Measurements from ENCODE around the gene SEC24D. TPM values are rescaled to one million over a fixed set of nuclear protein-coding genes. Genes with fewer than 3 reads are reported as not detected.

The SEC24D gene
- total RNA-seq, 2 donors from 2014 or later: 36.4 to 45.7 TPM

GRCh38 chr4:118774321-118774720, 61.6 kb downstream of the SEC24D start:
- Mint-ChIP-seq H3K36me3 (no peaks in the 10 kb centered on the region), H3K27ac (no peak overlapping the region), H3K9me3 (no peaks in the 10 kb centered on the region)
- DNase-seq (ENCODE audit: low spot score in 2 of 2) (no peak), ATAC-seq (no peak)

- DNase-seq (ENCODE audit: low spot score in 2 of 2) (no peak), ATAC-seq (no peak)
- H3K27ac Mint-ChIP-seq: no peak overlapping the region
- H3K36me3 Mint-ChIP-seq: no peaks in the 10 kb centered on the region
- H3K9me3 Mint-ChIP-seq: no peaks in the 10 kb centered on the region
These were observed 62.5 kb downstream of the SEC24D start for GRCh38 chr4:118773429-118773792.

GRCh38 chr4:118772767-118773428, 63.0 kb downstream of the SEC24D start:
- ATAC-seq (no peak), DNase-seq (ENCODE audit: low spot score in 2 of 2) (no peak)
- Mint-ChIP-seq H3K9me3 (no peaks in the 10 kb centered on the region), H3K27ac (no peak overlapping the region), H3K36me3 (no peaks in the 10 kb centered on the region)

GRCh38 chr4:118772081-118772766, 63.7 kb downstream of the SEC24D start:
- DNase-seq (ENCODE audit: low spot score in 2 of 2): no peak
- ATAC-seq: peak; percentile 68 to 69
- Mint-ChIP-seq H3K9me3 (no peaks in the 10 kb centered on the region), H3K27ac (no peak overlapping the region), H3K36me3 (no peaks in the 10 kb centered on the region)

- no peaks in the 10 kb centered on the region for H3K36me3 Mint-ChIP-seq
- no peak for ATAC-seq
- H3K9me3 Mint-ChIP-seq: no peaks in the 10 kb centered on the region
These were observed 65.2 kb downstream of the SEC24D start for GRCh38 chr4:118770741-118771187.

DNA sequence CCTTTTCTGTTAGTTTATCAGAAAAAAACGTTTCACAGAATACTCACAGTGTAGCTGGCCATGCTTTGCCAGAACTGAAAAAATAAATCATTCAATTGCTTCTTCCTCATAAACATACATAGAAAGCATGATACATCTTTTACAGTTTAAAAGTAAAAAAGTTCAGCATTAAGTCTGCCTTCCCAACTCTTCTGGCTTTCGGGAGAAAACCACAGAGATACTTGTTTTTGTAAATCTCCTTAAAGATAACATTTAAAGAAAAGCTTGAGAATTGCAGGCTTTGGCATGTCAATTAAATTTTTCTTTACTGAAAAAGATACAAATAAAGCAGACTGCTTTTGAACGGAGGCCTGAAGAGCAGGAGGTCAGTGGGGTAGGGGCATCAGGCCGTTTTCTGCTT, 66.8 kb downstream of the SEC24D start:
- Mint-ChIP-seq H3K27ac (no peak overlapping the region), H3K36me3 (peaks cover 0 to 1% of the 10 kb centered on the region in 2 donors), H3K9me3 (no peaks in the 10 kb centered on the region)
- DNase-seq (ENCODE audit: low spot score in 2 of 2) (no peak), ATAC-seq (no peak)

More at GRCh38 chr4:118770741-118771187, 65.2 kb downstream of the SEC24D start:
- H3K27ac Mint-ChIP-seq: no peak overlapping the region
- DNase-seq (ENCODE audit: low spot score in 2 of 2): no peak

DNA sequence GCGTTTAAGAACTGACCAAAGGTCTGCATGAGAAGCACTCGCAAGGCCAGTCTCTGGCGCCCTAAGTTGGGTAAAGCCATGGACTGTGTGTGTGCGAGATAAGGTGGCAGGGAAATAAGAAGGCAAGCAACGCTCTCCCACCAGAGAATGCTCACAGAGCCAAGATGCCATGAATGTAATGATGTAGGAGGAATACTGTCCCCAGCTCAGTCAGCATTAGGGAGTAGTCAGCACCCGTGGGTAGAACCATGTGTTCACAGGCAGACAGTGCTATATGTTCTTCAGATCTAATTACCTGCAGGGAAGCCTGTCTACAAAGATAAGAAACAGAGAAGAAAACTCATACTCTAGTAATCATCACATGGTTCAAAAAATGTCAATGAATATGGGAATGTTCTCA, 68.8 kb downstream of the SEC24D start:
- ATAC-seq (no peak), DNase-seq (ENCODE audit: low spot score in 2 of 2) (no peak)
- Mint-ChIP-seq H3K36me3 (peaks cover 0 to 9% of the 10 kb centered on the region in 2 donors), H3K9me3 (no peaks in the 10 kb centered on the region), H3K27ac (no peak overlapping the region)

- ATAC-seq (no peak), DNase-seq (ENCODE audit: low spot score in 2 of 2) (no peak)
- Mint-ChIP-seq H3K27ac (no peak overlapping the region), H3K36me3 (peaks cover 0 to 13% of the 10 kb centered on the region in 2 donors), H3K9me3 (no peaks in the 10 kb centered on the region)
These were observed 70.5 kb downstream of the SEC24D start for GRCh38 chr4:118765399-118765798.

GRCh38 chr4:118762730-118763477, 73.0 kb downstream of the SEC24D start:
- Mint-ChIP-seq H3K9me3 (no peaks in the 10 kb centered on the region), H3K27ac (no peak overlapping the region), H3K36me3 (peaks cover 0 to 13% of the 10 kb centered on the region in 2 donors)
- no peak for DNase-seq (ENCODE audit: low spot score in 2 of 2)
- ATAC-seq: no peak

GRCh38 chr4:118762155-118762554, 73.8 kb downstream of the SEC24D start:
- Mint-ChIP-seq H3K36me3 (peaks cover 0 to 13% of the 10 kb centered on the region in 2 donors), H3K27ac (no peak overlapping the region), H3K9me3 (no peaks in the 10 kb centered on the region)
- ATAC-seq (no peak), DNase-seq (ENCODE audit: low spot score in 2 of 2) (no peak)

- Mint-ChIP-seq H3K36me3 (peaks cover 0 to 13% of the 10 kb centered on the region in 2 donors), H3K9me3 (no peaks in the 10 kb centered on the region), H3K27ac (no peak overlapping the region)
- ATAC-seq (no peak), DNase-seq (ENCODE audit: low spot score in 2 of 2) (no peak)
These were observed 74.4 kb downstream of the SEC24D start for GRCh38 chr4:118761397-118762016.

DNA sequence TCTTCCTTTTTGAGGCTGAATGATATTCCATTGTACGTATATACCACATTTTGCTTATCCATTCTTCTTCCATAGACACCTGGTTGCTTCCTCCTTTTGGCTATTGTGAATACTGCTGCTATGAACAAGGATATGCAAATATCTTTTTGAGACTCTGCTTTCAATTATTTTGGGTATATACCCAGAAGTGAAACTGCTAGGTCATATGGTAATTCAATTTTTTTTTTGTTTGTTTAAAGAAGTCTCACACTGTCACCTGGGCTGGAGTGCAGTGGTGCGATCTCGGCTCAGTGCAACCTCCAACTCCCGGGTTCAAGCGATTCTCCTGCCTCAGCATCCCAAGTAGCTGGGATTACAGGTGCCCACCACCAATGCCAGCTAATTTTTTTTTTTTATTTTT, 75.4 kb downstream of the SEC24D start:
- ATAC-seq: no peak
- no peak for DNase-seq (ENCODE audit: low spot score in 2 of 2)
- no peaks in the 10 kb centered on the region for H3K9me3 Mint-ChIP-seq
- H3K27ac Mint-ChIP-seq: no peak overlapping the region
- H3K36me3 Mint-ChIP-seq: peaks cover 0 to 13% of the 10 kb centered on the region in 2 donors

GRCh38 chr4:118760092-118760491, 75.8 kb downstream of the SEC24D start:
- DNase-seq (ENCODE audit: low spot score in 2 of 2) (no peak), ATAC-seq (no peak)
- peaks cover 0 to 13% of the 10 kb centered on the region in 2 donors for H3K36me3 Mint-ChIP-seq
- no peaks in the 10 kb centered on the region for H3K9me3 Mint-ChIP-seq
- H3K27ac Mint-ChIP-seq: no peak overlapping the region

GRCh38 chr4:118759481-118759880, 76.4 kb downstream of the SEC24D start:
- H3K9me3 Mint-ChIP-seq: no peaks in the 10 kb centered on the region
- H3K36me3 Mint-ChIP-seq: peaks cover 0 to 13% of the 10 kb centered on the region in 2 donors
- ATAC-seq: no peak
- DNase-seq (ENCODE audit: low spot score in 2 of 2): no peak
- no peak overlapping the region for H3K27ac Mint-ChIP-seq

DNA sequence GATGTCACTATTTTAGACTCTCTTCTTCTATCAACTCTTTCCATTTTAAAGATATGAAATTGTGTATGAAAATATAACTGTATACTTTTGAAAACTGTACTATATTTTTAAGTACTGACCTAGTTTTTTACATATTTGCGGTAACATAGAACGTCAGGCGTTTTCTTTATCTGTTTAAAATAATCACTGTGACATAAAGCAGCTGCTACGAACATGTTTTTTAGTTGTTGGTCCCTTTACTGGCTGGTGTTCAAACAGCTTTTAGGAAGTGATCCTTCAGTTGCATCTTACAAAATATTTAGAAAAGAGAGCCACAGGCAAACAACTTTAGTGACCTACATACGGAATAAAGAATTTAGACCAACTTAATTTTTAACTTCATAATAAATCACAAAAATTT, 77.6 kb downstream of the SEC24D start:
- peaks cover 0 to 4% of the 10 kb centered on the region in 2 donors for H3K36me3 Mint-ChIP-seq
- DNase-seq (ENCODE audit: low spot score in 2 of 2) (no peak), ATAC-seq (no peak)
- no peaks in the 10 kb centered on the region for H3K9me3 Mint-ChIP-seq
- no peak overlapping the region for H3K27ac Mint-ChIP-seq

- DNase-seq (ENCODE audit: low spot score in 2 of 2) (no peak), ATAC-seq (no peak)
- H3K36me3 Mint-ChIP-seq: peaks cover 0 to 4% of the 10 kb centered on the region in 2 donors
- H3K9me3 Mint-ChIP-seq: no peaks in the 10 kb centered on the region
- H3K27ac Mint-ChIP-seq: no peak overlapping the region
These were observed 78.1 kb downstream of the SEC24D start for GRCh38 chr4:118757761-118758251.

- Mint-ChIP-seq H3K27ac (no peak overlapping the region), H3K36me3 (peaks cover 0 to 5% of the 10 kb centered on the region in 2 donors), H3K9me3 (no peaks in the 10 kb centered on the region)
- DNase-seq (ENCODE audit: low spot score in 2 of 2) (no peak), ATAC-seq (no peak)
These were observed 79.0 kb downstream of the SEC24D start for GRCh38 chr4:118756958-118757357.
